HepG2 (cell line): ENCODE data around the gene TMC2. TPM values are rescaled to one million over a fixed set of nuclear protein-coding genes. Genes with fewer than 3 reads are reported as not detected.

Source experiments
- ATAC-seq: fragments of 200-7000 bp; cut with Tn5 transposase; 3 replicates; pipeline ENCODE4 v1.9.1; 2020; ENCODE audit warnings: mild to moderate bottlenecking, moderate library complexity
- BruUV-seq: library from RNA; stranded (reverse); fragments of 400-500 nt; replicated peaks from 2 replicates; lab custom pipeline; 2021; lab: Mats Ljungman, UMichigan
- CTCF ChIA-PET: fragments of 300-600 bp; formaldehyde crosslinking; extraction: SDS; loops from one replicate; lab custom pipeline; 2021; ENCODE audit warnings: low total read pairs, inconsistent platforms, low intra/inter-chr PET ratio; lab: Yijun Ruan, JAX
- POLR2A ChIA-PET: fragments of 350-600 bp; sonication (Branson Sonifier 250); formaldehyde crosslinking; loops from one replicate; lab custom pipeline; 2020; ENCODE audit warnings: antibody characterized with exemption, inconsistent platforms; lab: Yijun Ruan, JAX
- DNase-seq: peaks from one replicate; pipeline ENCODE4 v3.0.0-alpha.2; 2015; ENCODE audit warnings: low spot score
- FAIRE-seq: peaks from 3 replicates; lab custom pipeline; 2011; peaks lifted over from hg19 to GRCh38; lab: Jason Lieb, UNC
- H2AFZ ChIP-seq: one replicate; pipeline ENCODE4 v1.6.1; 2011; ENCODE audit warnings: low read length, inconsistent platforms
- H3K27ac ChIP-seq: fragments of 300-600 bp; 3 replicates; pipeline ENCODE4 v1.8.0; 2011; ENCODE audit warnings: mixed run types, mild to moderate bottlenecking, mixed read lengths, low read length, inconsistent platforms; ENCODE audit not compliant: insufficient read depth; ENCODE audit errors: extremely low read length
- H3K27me3 ChIP-seq, 2 experiments: fragments of 200-600 bp in 1 of 2; 2 replicates in 1 of 2; 3 replicates in 1 of 2; pipeline versions ENCODE4 v1.6.0 to v1.8.0; 2011; ENCODE audit warnings: low read length in 2 of 2, mild to moderate bottlenecking in 2 of 2, moderate library complexity in 2 of 2, inconsistent platforms in 1 of 2; ENCODE audit not compliant: insufficient read depth in 2 of 2, control insufficient read depth in 1 of 2
- H3K36me3 ChIP-seq, 2 experiments: fragments of 200-600 bp in 1 of 2; replicated peaks in 1 of 2; 2 replicates in 1 of 2; 3 replicates in 1 of 2; pipeline versions ENCODE4 v1.5.1 to v1.8.0; 2011; ENCODE audit warnings: low read length in 2 of 2, inconsistent platforms in 1 of 2; ENCODE audit not compliant: insufficient read depth in 2 of 2, control insufficient read depth in 1 of 2
- H3K4me1 ChIP-seq: 2 replicates; pipeline ENCODE4 v1.5.1; 2012; ENCODE audit warnings: low read length, inconsistent platforms; ENCODE audit not compliant: insufficient read depth
- H3K4me2 ChIP-seq: 2 replicates; pipeline ENCODE4 v1.6.0; 2011; ENCODE audit warnings: low read depth, low read length, inconsistent platforms
- H3K4me3 ChIP-seq, 3 experiments: fragments of 200-600 bp in 1 of 3; sonication (generic), shearing (Covaris generic) in 1 of 3; replicated peaks in 1 of 3; 2 replicates each; pipeline ENCODE4 v1.5.1; 2011 to 2016; ENCODE audit warnings: low read length in 3 of 3, inconsistent platforms in 2 of 3, low read depth in 2 of 3, mild to moderate bottlenecking in 2 of 3, control low read depth in 1 of 3, mixed read lengths in 1 of 3; ENCODE audit not compliant: insufficient read depth in 1 of 3
- H3K79me2 ChIP-seq: one replicate; pipeline ENCODE4 v1.6.1; 2011; ENCODE audit warnings: low read length, inconsistent platforms; ENCODE audit not compliant: insufficient read depth
- H3K9ac ChIP-seq: 2 replicates; pipeline ENCODE4 v1.6.0; 2011; ENCODE audit warnings: mild to moderate bottlenecking, low read depth, low read length, inconsistent platforms; ENCODE audit not compliant: insufficient read depth
- H3K9me3 ChIP-seq: 2 replicates; pipeline ENCODE4 v1.5.1; 2012; ENCODE audit warnings: mild to moderate bottlenecking, low read length
- H4K20me1 ChIP-seq: 2 replicates; pipeline ENCODE4 v1.6.0; 2011; ENCODE audit warnings: inconsistent platforms, mild to moderate bottlenecking, low read length, moderate library complexity; ENCODE audit not compliant: insufficient read depth
- ATAD3A ChIP-seq: sonication (generic); formaldehyde crosslinking; IDR thresholded peaks from 2 replicates; pipeline ENCODE4 v1.4.0; 2020; ENCODE audit warnings: missing genetic modification reagents
- GATAD1 ChIP-seq: IDR thresholded peaks from 2 replicates; pipeline ENCODE4 v1.6.1; 2016; ENCODE audit warnings: missing genetic modification reagents, missing compliant biosample characterization
- PAXIP1 ChIP-seq: sonication (generic); formaldehyde crosslinking; conservative IDR thresholded peaks from 2 replicates; pipeline ENCODE4 v1.4.0; 2020; ENCODE audit warnings: mild to moderate bottlenecking, missing genetic modification reagents, moderate library complexity
- TBP ChIP-seq: sonication (generic); formaldehyde crosslinking; IDR thresholded peaks from 2 replicates; pipeline ENCODE4 v1.5.0; 2020; ENCODE audit warnings: missing genetic modification reagents
- ZNF770 ChIP-seq: sonication (generic); formaldehyde crosslinking; IDR thresholded peaks from 2 replicates; pipeline ENCODE4 v1.5.0; 2020; ENCODE audit warnings: mild to moderate bottlenecking, missing genetic modification reagents
- WGBS: methylation state at CpG from one replicate; pipeline ENCODE4 v1.1.6; 2017; ENCODE audit warnings: low lambda C conversion rate; 5-methylcytosine and 5-hydroxymethylcytosine counted together
- in situ Hi-C: cut with HindIII; loops from 2 replicates; pipeline ENCODE4 v1.10.0; 2017; ENCODE audit warnings: low pct_unique_long_range_greater_than_20kb; ENCODE audit not compliant: extremely low pct_ligation_motif_present
- intact Hi-C: fragments of 100-400 bp; cut with micrococcal nuclease; formaldehyde crosslinking; loops from one replicate; pipeline ENCODE4 v1.10.0; 2022; ENCODE audit not compliant: unreplicated experiment
- polyA plus RNA-seq, 8 experiments: library from polyadenylated mRNA; depleted of rRNA in 3 of 8; stranded (reverse) in 7 of 8; unstranded in 1 of 8; fragments of >200 nt; fragmentation: Illumina TruSeq in 4 of 8; extraction: Trizol in 4 of 8; gene quantifications; 2 replicates each; pipeline versions ENCODE4 v1.2.1 to v1.2.3, GENCODE V29; 2011 to 2016; ENCODE audit warnings: low read depth in 4 of 8, missing spikeins in 1 of 8, mixed read lengths in 1 of 8; ENCODE audit not compliant: insufficient read depth in 1 of 8
- total RNA-seq, 5 experiments: library from RNA; depleted of rRNA; stranded (reverse); fragments of >200 nt; fragmentation: Illumina TruSeq; extraction: Trizol; gene quantifications; 2 replicates each; pipeline ENCODE4 v1.2.3, GENCODE V29; 2016; ENCODE audit warnings: low read depth in 1 of 5

The TMC2 gene
- total and polyA plus RNA-seq, 2 of the 13 experiments (the other 11 are each of a cell fraction or from before 2014, with no cell fraction given): not detected

GRCh38 chr20:2599288-2600006 lies 63.1 kb downstream of the TMC2 start:
- TF ChIP-seq PAXIP1 (CRISPR knock-in tag) (no peak), GATAD1 (no peak), ATAD3A (no peak), TBP (CRISPR knock-in tag) (no peak), ZNF770 (CRISPR knock-in tag) (peak; percentile 63)
- DNase-seq (no peak), ATAC-seq (no peak; the same call in 2 of the 3 replicates), FAIRE-seq (no peak)
- Histone ChIP-seq H3K27me3 (peaks cover 0 to 5% of the 10 kb centered on the region in 2 experiments; a peak in 2 of 5 replicates), H3K4me1 (no peaks in the 10 kb centered on the region), H3K79me2 (no peaks in the 10 kb centered on the region), H3K9ac (no peak overlapping the region), H3K4me2 (no peak overlapping the region), H3K27ac (no peak overlapping the region), H3K36me3 (no peaks in the 10 kb centered on the region), H4K20me1 (no peaks in the 10 kb centered on the region), H3K9me3 (no peaks in the 10 kb centered on the region), H2AFZ (no peak overlapping the region), H3K4me3 (no peak overlapping the region)
- BruUV-seq: no TSS peak
- intact Hi-C loops (no loop called here), in situ Hi-C loops (no loop called here)
- ChIA-PET POLR2A (interaction anchor here (1.4 kb wide), 1 partner anchor 52 kb away, joined by 3 read pairs; no protein-coding TSS in a partner anchor), CTCF (no interaction called here)
- 15% methylated on average over 5 of the region's 5 CpGs for WGBS
